ENCODE measurements around the gene SHC2. TPM values are rescaled to one million over a fixed set of nuclear protein-coding genes. Genes with fewer than 3 reads are reported as not detected.
"Not testable (repeated sequence)": the region's sequence is repeated elsewhere in the genome, so short reads cannot be mapped to it uniquely, and the experiment has no call there.

The SHC2 gene
- total RNA-seq, 3 donors from 2014 or later: 8.3 to 40.6 (median 21.8) TPM

DNA sequence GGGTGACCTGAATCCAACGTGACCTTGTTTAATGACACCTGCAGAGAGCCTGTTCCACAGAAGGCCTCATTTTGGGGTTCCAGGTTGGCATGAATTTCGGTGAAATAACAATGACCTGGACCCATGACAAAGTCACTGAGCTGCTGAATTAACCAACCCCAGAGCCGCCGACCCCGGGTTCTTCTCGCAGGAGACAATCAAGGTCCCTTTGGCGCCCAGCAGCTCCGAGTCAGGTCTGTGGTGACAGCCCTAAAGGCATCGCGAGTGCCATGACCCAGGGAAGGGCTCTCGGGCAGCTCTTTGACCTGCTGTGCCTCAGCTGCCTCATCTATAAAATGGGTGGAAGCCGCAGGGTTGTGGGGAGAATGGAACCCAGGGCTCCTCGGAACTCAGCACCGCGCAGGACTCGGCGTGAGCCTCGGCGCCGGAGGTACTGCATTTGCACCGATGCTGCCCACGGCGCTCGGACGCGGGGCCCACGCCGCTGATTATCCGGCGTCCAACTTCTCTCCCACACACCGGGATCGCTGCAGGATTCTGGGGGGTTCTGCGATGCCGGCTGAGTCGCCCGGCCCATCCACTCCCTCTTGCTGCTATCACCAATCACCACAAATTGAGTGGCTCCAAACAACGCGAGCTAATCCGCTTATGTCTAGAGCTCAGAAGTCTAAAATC is 5.7 kb downstream of the SHC2 start:
- Histone ChIP-seq H3K9me3 (no peaks in the 10 kb centered on the region), H3K4me1 (no peaks in the 10 kb centered on the region), H3K27ac (no peak overlapping the region), H3K4me3 (no peak overlapping the region), H3K27me3 (no peaks in the 10 kb centered on the region), H3K36me3 (no peaks in the 10 kb centered on the region)
- no peak for DNase-seq (ENCODE audit: low spot score in 2 of 2)
- intact Hi-C loops (cut with DNase I; ENCODE audit: low total_unique reads): no loop called here
- TF ChIP-seq POLR2A (IDR thresholded peaks at IDR 0.05): no peak
- no peak for TF ChIP-seq POLR2AphosphoS5 (IDR thresholded peaks at IDR 0.05)
- TF ChIP-seq, protein P1, sequence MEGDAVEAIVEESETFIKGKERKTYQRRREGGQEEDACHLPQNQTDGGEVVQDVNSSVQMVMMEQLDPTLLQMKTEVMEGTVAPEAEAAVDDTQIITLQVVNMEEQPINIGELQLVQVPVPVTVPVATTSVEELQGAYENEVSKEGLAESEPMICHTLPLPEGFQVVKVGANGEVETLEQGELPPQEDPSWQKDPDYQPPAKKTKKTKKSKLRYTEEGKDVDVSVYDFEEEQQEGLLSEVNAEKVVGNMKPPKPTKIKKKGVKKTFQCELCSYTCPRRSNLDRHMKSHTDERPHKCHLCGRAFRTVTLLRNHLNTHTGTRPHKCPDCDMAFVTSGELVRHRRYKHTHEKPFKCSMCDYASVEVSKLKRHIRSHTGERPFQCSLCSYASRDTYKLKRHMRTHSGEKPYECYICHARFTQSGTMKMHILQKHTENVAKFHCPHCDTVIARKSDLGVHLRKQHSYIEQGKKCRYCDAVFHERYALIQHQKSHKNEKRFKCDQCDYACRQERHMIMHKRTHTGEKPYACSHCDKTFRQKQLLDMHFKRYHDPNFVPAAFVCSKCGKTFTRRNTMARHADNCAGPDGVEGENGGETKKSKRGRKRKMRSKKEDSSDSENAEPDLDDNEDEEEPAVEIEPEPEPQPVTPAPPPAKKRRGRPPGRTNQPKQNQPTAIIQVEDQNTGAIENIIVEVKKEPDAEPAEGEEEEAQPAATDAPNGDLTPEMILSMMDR (IDR thresholded peaks at IDR 0.05): no peak

DNA sequence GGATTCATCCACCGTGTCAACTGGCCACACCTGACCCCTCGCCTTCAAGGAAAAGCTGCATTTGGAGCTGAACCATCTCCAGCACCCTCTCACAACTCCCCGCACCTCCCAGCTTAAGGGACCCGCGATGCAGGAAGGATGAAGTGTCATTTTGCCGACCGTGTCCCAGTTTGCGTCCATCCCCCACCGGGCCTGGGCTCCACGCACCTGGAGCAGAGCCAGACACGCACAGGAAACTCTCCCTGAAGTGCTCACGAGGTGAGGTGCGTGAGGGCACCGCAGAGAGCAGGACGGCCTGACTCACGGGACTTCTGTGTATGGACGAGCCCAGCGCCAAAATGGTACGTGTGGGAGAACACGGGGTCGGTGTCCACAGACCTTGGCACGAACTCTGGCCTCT is 7.2 kb downstream of the SHC2 start:
- Histone ChIP-seq H3K4me3 (no peak overlapping the region), H3K9me3 (no peaks in the 10 kb centered on the region), H3K4me1 (no peaks in the 10 kb centered on the region), H3K27me3 (no peaks in the 10 kb centered on the region), H3K36me3 (no peaks in the 10 kb centered on the region), H3K27ac (no peak overlapping the region)
- no peak for DNase-seq (ENCODE audit: low spot score in 2 of 2)
- TF ChIP-seq POLR2AphosphoS5 (IDR thresholded peaks at IDR 0.05) (no peak), POLR2A (IDR thresholded peaks at IDR 0.05) (no peak)
- TF ChIP-seq, protein P1 (IDR thresholded peaks at IDR 0.05): no peak
- intact Hi-C loops (cut with DNase I; ENCODE audit: low total_unique reads): no loop called here

DNA sequence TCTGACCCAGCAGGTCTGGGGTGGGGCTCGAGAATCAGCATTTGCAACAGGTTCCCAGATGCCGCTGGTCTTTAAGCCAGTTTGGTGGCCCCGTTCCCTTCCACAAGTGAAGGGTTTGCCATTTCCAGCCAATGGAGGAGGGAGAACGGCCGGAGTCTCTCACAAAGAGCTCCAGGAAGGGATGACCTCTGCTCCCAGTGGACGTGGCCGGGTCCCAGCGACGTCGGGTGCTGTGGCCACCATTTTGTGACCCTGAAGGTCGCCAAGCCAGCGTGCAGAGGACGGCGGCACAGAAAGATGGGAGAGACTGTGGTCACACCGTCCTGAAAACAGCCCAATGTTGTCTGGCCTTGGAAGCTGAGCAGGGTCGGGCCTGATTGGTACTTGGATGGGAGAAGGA is 8.0 kb downstream of the SHC2 start:
- TF ChIP-seq POLR2AphosphoS5 (IDR thresholded peaks at IDR 0.05) (no peak), POLR2A (IDR thresholded peaks at IDR 0.05) (no peak)
- TF ChIP-seq, protein P1 (IDR thresholded peaks at IDR 0.05): no peak
- Histone ChIP-seq H3K4me3 (no peak overlapping the region), H3K4me1 (no peaks in the 10 kb centered on the region), H3K36me3 (no peaks in the 10 kb centered on the region), H3K27me3 (no peaks in the 10 kb centered on the region), H3K27ac (no peak overlapping the region), H3K9me3 (no peaks in the 10 kb centered on the region)
- DNase-seq (ENCODE audit: low spot score in 2 of 2): no peak
- intact Hi-C loops (cut with DNase I; ENCODE audit: low total_unique reads): no loop called here

DNA sequence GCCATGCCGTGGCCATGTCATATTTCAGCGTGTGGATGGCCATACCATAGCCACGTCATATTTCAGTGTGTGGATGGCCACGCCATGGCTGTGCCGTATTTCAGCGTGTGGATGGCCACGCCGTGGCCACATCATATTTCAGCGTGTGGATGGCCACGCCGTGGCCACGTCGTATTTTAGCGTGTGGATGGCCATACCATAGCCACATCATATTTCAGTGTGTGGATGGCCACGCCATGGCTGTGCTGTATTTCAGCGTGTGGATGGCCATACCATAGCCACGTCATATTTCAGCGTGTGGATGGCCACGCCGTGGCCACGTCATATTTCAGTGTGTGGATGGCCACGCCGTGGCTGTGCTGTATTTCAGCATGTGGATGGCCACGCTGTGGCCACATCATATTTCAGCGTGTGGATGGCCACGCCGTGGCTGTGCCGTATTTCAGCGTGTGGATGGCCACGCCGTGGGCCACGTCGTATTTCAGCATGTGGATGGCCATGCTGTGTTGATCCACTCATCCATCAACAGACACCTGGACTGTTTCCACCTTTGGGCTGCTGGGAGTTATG is 9.8 kb downstream of the SHC2 start:
- intact Hi-C loops (cut with DNase I; ENCODE audit: low total_unique reads): loop anchor here (1.0 kb wide), 1 partner anchor 31 kb away; no protein-coding TSS in a partner anchor

DNA sequence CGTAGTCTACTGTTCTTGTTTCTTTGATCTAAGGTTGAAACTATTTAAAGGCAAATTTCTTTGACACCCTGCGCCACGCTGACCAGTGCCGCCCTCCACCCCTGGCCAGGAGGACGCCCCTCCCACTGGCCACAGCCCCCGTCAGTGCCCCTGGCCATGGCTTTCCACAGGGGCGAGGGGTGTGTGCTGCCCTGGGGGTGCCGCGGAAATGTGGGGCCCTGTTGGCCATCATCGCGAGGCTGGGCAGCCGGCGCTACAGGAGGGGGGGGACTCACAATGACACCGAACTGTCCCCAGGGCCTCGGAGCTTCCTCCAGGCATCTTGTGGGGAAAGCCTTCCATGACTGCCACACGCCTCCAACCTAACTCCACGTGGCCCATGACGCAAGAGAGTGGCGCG is 10.9 kb downstream of the SHC2 start:
- DNase-seq (ENCODE audit: low spot score in 2 of 2): no peak
- intact Hi-C loops (cut with DNase I; ENCODE audit: low total_unique reads): no loop called here
- TF ChIP-seq POLR2A (IDR thresholded peaks at IDR 0.05): no peak
- no peak for TF ChIP-seq POLR2AphosphoS5 (IDR thresholded peaks at IDR 0.05)
- TF ChIP-seq, protein P1 (IDR thresholded peaks at IDR 0.05): no peak

More for the DNA sequence above, 9.8 kb downstream of the SHC2 start:
- H3K9me3 ChIP-seq; DNase-seq (ENCODE audit: low spot score in 2 of 2); H3K4me3 ChIP-seq; H3K27me3 ChIP-seq; H3K27ac ChIP-seq; H3K4me1 ChIP-seq; H3K36me3 ChIP-seq: not testable (repeated sequence)

More for the DNA sequence above, 10.9 kb downstream of the SHC2 start:
- no peak overlapping the region for H3K27ac ChIP-seq
- H3K36me3 ChIP-seq: no peaks in the 10 kb centered on the region
- H3K9me3 ChIP-seq: no peaks in the 10 kb centered on the region
- H3K4me1 ChIP-seq: no peaks in the 10 kb centered on the region
- H3K4me3 ChIP-seq: no peak overlapping the region
- no peaks in the 10 kb centered on the region for H3K27me3 ChIP-seq
